Eye (tissue), 1 donor: Measurements from ENCODE around the gene FGFBP2.
"Not testable (repeated sequence)": the region's sequence is repeated elsewhere in the genome, so short reads cannot be mapped to it uniquely, and the experiment has no call there.

Source experiments
- DNase-seq: peaks from one replicate; pipeline ENCODE4 v3.0.0-alpha.2; 2015

Gene FGFBP2

DNA sequence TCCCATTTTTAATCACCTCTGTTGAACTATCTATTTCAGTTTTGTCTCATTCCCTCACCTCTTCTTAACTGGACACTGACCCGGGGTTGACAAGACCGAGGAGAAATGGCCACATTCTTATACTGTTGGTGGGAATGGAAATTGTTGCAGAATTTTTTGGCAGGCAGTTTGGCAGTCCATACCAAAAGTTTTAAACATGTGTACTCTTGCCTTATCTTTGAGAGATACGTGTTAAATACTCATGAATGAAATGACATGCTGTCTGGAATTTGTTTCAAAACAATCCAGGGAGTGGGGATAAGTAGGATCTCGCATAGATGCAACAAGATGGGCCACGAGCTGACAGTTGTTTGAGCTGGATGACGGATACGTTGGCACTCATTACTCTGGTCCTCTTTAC lies 36.5 kb downstream of the FGFBP2 start:
- DNase-seq = no peak

- no peak for DNase-seq
These were observed 37.1 kb downstream of the FGFBP2 start for GRCh38 chr4:15925830-15926229.

GRCh38 chr4:15921592-15921932 lies 41.4 kb downstream of the FGFBP2 start:
- no peak for DNase-seq

- DNase-seq = no peak
These were observed 42.0 kb downstream of the FGFBP2 start for GRCh38 chr4:15920723-15921591.

DNA sequence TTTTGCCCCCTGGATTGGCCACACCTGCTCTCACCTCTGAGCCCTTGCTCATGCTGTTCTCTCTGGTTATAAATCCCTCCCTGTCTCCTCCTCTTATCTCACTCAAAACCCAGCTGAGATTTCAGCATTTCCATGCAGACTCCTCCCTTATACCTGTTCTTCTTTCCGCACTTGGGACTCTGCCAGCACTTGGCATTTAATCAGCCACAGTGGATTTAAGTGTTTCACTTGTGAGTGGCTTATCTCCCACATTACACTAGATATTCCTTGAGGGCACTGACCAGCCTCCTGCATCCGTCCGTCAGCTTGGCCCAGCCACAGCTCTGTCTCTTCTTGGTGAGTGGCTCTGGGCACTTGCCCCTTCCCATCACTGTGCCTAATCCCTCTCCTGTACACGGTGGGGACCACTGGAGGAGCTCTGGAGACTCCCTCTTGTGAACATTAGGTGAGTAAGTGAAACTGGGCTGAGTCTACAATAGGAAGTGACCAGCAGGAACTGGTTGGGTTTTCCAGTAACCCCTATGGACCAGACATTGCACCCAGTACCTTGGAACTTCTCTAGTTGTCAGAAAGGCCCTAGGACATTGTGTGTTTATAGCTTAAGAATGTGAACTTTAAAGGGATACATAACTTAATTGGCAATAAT lies 44.4 kb downstream of the FGFBP2 start:
- no peak for DNase-seq

DNA sequence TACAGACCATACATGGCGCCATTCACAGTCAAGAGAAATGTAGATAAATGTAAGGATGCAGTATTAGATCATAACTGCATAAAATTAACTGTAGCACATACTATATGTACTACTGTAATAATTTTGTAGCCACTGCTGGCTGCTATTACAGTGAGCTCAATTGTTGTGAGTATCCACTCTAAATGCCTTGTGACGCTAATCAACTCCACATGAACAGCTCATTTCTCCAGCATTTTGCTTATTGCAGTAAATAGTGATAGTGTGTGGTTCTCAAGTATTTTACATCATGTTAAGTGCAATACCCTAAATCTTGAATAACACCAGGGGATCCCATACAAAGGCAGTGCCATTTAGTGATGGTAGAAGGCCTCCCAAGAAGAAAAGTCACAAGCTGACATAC lies 45.7 kb downstream of the FGFBP2 start:
- DNase-seq = peak; percentile 35

DNA sequence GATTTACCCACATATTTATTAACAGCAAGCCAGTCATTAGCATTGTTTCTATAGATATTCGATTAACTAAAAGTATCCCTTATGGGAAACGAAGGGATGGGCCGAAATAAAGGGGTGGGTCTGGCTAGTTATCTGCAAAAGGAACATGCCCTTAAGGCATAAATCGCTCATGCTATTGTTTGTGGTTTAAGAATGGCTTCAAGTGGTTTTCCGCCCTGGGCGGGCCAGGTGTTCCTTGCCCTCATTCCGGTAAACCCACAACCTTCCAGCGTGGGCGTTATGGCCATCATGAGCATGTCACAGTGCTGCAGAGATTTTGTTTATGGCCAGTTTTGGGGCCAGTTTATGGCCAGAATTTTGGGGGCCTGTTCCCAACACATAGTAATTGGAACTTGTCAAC lies 46.6 kb downstream of the FGFBP2 start:
- not testable (repeated sequence) for DNase-seq

- DNase-seq = no peak
These were observed 48.2 kb downstream of the FGFBP2 start for GRCh38 chr4:15914736-15915135.

GRCh38 chr4:15914291-15914690 lies 48.7 kb downstream of the FGFBP2 start:
- DNase-seq = no peak

DNA sequence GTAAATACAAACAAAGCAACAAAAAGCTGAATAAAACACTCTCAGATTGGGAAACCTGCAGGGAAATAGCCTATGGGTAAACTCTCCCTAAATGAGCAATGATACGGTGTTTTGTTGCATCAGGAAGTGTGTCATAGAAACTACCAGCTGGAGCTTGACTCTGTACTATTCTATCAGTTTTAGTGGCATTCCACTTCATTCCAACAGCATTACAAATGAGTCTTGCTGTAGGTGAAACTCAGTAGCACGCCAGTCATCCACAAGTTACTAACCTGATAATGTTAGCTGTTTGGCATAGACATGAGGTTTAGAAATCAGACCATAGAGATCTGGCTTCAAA lies 49.4 kb downstream of the FGFBP2 start:
- DNase-seq = no peak

GRCh38 chr4:15912961-15913630 lies 49.9 kb downstream of the FGFBP2 start:
- DNase-seq = no peak

DNA sequence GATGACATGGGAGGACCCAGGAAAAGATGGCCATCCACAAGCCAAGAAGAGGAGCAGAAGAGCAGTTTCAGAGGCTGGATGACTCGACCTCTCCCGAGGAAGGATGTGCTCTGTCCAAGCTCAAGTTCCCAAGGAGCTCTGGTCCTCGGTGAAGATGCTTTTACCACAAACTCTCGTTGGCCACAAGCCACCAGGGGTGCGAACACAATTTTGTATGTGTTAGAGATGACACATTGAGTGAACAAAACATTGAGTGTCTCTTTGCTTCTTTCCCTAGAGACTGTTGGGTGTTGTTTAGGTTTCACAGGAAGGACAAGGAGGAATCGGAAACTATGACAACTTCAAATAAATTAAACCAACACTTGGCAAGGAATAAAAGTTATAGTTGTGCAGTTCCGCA lies 50.7 kb downstream of the FGFBP2 start:
- no peak for DNase-seq
